Effector memory CD8-positive, alpha-beta T cell (primary cell): Measurements from ENCODE around the gene TMEM151B.

ENCODE experiments used
- ATAC-seq: fragments of 150-1000 bp; cut with Tn5 transposase; replicated peaks from 2 replicates; pipeline ENCODE4 v1.10.0; 2021; ENCODE audit warnings: mild to moderate bottlenecking, moderate library complexity
- DNase-seq, 3 experiments: peaks; one replicate each; pipeline ENCODE4 v3.0.0; 2021
- H3K27ac Mint-ChIP-seq, 2 donors: one replicate each; pipeline ENCODE4 v1.8.0; 2022; ENCODE audit warnings: mild to moderate bottlenecking in 2 of 2, mixed read lengths in 2 of 2, moderate library complexity in 2 of 2
- H3K27me3 Mint-ChIP-seq, 2 donors: one replicate each; pipeline ENCODE4 v1.8.0; 2022; ENCODE audit warnings: mixed read lengths in 2 of 2
- H3K36me3 Mint-ChIP-seq: one replicate; pipeline ENCODE4 v1.8.0; 2022; ENCODE audit warnings: mild to moderate bottlenecking, moderate library complexity, mixed read lengths; ENCODE audit not compliant: insufficient read depth
- H3K4me1 Mint-ChIP-seq, 2 donors: one replicate each; pipeline ENCODE4 v1.8.0; 2022; ENCODE audit warnings: low read depth in 2 of 2, mixed read lengths in 2 of 2
- H3K4me3 Mint-ChIP-seq, 2 donors: one replicate each; pipeline ENCODE4 v1.8.0; 2022; ENCODE audit warnings: mild to moderate bottlenecking in 2 of 2, mixed read lengths in 2 of 2, moderate library complexity in 2 of 2
- H3K9me3 Mint-ChIP-seq, 2 donors: one replicate each; pipeline ENCODE4 v1.8.0; 2022; ENCODE audit warnings: mixed read lengths in 2 of 2
- total RNA-seq, 9 experiments: gene quantifications; one replicate each; lab custom pipeline; 2026; lab: John Stamatoyannopoulos, UW

TMEM151B gene
- 0 to 0.13 (median 0) reads per million in 9 experiments for total RNA-seq

DNA sequence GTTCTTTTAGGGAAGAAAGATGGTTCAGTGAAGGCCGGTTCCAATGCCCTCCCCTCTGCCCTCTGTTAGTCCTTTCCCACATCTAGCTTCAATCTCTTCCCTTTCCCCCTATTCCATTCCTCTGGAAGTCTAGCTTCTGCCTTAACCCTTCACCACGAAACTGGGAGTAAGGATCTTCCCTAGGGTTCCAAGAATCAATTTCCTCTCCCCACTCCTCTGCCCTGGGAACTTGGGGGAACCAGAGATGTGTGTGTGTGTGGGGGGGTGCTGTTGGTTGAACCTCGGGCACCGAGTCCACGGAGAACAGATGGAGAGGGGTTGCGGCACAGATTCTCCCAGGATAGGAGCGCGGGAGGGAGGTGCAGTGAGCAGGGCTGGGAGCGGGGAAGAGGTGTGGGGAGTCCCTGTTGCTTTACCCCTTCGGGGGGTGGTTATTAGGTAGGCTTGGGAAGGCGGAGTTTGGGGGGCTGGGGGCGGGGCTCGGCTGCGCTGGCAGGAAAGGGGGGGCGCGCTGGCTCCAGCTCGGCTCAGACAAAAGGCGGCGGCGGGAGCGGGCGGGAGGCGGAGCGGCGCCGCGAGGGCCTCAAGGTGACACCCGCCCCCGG lies at the start of gene TMEM151B:
Gene TMEM151B, plus strand, starts transcription at position 530 of the 605 bp plus-strand sequence. CDS start 293 bp downstream, outside the sequence.
- no peak within 1 kb of the TSS for H3K27ac Mint-ChIP-seq
- peak within 1 kb of the TSS; percentile 75 to 77 for H3K4me3 Mint-ChIP-seq
- H3K4me1 Mint-ChIP-seq = peaks cover 13 to 16% of the 10 kb centered on the region in 2 donors
- peaks cover 11% of the 10 kb centered on the region for H3K36me3 Mint-ChIP-seq
- peaks cover 54 to 64% of the 10 kb centered on the region in 2 donors for H3K27me3 Mint-ChIP-seq
- no peak for ATAC-seq
- DNase-seq = no peak
- H3K9me3 Mint-ChIP-seq = no peaks in the 10 kb centered on the region

- no peak for DNase-seq
- ATAC-seq = no peak
- H3K4me1 Mint-ChIP-seq = peaks cover 15 to 25% of the 10 kb centered on the region in 2 donors
- no peak overlapping the region for H3K27ac Mint-ChIP-seq
- H3K27me3 Mint-ChIP-seq = peaks cover 12 to 35% of the 10 kb centered on the region in 2 donors
- H3K9me3 Mint-ChIP-seq = no peaks in the 10 kb centered on the region
- H3K36me3 Mint-ChIP-seq = no peaks in the 10 kb centered on the region
- peak overlapping the region in 1 of 2 donors; percentile 10 for H3K4me3 Mint-ChIP-seq
These were observed 49.3 kb upstream of the TMEM151B start for GRCh38 chr6:44220913-44221290.

DNA sequence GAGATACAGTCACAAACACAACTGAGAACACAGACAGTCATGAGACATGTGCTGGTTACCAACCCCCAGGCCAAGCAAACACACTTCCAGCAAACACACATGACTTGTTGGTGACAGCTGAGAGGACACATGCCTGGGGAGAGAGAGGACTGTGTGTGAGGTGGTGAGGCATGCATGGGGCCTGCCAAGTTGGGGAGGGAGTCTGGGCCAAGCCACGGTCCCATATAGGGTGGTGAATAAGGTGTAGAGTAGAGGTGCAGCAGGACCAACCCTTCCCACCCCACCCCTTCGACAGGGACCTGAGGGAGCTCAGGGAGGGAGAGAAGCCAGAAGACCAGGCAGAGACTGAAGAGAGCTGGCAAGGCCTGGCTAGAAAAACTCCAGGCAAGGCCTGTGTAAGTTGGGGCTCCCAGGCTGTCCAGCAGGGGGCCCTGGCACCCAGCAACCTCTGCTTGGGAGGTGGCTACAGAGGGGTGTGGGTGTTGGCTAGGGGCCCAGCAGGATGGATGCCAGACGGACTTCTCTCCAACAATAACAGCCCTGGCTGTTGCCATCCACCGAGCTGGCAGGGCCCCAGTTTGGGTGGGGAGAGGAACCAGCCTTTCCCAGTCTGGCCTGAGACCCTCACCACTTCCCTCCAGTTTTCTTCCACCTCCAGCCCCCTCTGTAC lies 48.8 kb upstream of the TMEM151B start:
- H3K9me3 Mint-ChIP-seq = no peaks in the 10 kb centered on the region

GRCh38 chr6:44221961-44222335 lies 48.3 kb upstream of the TMEM151B start:
- Mint-ChIP-seq H3K27me3 (peaks cover 7 to 24% of the 10 kb centered on the region in 2 donors), H3K36me3 (no peaks in the 10 kb centered on the region), H3K9me3 (no peaks in the 10 kb centered on the region), H3K27ac (peak overlapping the region in 1 of 2 donors; percentile 41), H3K4me1 (peaks cover 15 to 25% of the 10 kb centered on the region in 2 donors), H3K4me3 (peak overlapping the region in 1 of 2 donors; percentile 89)
- ATAC-seq (no peak), DNase-seq (no peak)

More for the DNA sequence above, 48.8 kb upstream of the TMEM151B start:
- Mint-ChIP-seq H3K4me1 (peaks cover 15 to 25% of the 10 kb centered on the region in 2 donors), H3K27me3 (peaks cover 12 to 29% of the 10 kb centered on the region in 2 donors), H3K27ac (peak overlapping the region in 1 of 2 donors; percentile 41), H3K36me3 (no peaks in the 10 kb centered on the region), H3K4me3 (peak overlapping the region in 1 of 2 donors; percentile 33)
- ATAC-seq (peak; percentile 66), DNase-seq (peak; percentile 68 to 71 (median 71))

DNA sequence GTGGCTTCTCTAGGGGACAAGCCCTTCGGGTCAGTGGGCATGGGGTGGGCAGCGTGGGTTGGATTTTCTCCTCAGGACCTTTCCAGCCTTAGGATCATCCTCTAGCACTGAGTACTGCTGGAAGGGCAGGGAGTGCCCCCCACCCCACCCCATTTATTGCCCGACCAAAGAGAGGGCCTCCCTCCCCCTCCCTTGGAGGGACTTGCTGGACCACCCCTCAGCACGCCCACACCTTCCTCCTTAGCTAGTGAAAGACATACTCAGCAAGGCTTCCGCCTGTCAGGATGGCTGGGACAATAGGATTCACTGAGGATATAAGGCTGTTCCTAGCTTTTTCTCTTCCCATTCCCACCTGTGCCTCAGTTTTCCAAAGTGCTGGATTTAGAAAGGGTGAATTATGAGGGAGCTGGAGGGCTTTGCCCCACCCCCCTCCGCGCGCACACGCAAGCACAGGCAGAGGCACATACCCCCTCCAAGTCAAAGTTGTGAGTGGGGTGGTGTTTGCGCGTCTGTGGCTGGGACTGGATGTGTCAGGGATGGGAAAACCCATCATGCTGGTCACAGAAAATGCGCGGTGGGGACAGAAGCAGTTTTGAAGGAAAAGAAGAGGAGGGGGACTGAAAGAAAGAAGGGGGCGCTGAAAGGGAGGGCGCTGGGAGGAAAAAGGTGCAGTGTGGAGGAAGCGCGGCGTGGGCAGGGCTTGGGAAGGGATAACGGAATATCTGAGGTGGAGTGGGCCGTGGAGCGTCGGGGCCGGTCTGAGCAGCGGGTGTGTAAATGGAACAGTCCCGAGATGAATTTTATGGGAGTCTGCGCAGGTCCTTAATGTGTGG lies 47.5 kb upstream of the TMEM151B start:
- H3K9me3 Mint-ChIP-seq = no peaks in the 10 kb centered on the region
- peaks cover 15 to 25% of the 10 kb centered on the region in 2 donors for H3K4me1 Mint-ChIP-seq
- peak overlapping the region; percentile 89 to 92 for H3K4me3 Mint-ChIP-seq
- DNase-seq (no peak), ATAC-seq (peak; percentile 3)
- H3K27ac Mint-ChIP-seq = peak overlapping the region in 1 of 2 donors; percentile 80
- H3K27me3 Mint-ChIP-seq = peaks cover 7 to 19% of the 10 kb centered on the region in 2 donors
- no peaks in the 10 kb centered on the region for H3K36me3 Mint-ChIP-seq

- H3K36me3 Mint-ChIP-seq = no peaks in the 10 kb centered on the region
- peaks cover 2 to 15% of the 10 kb centered on the region in 2 donors for H3K27me3 Mint-ChIP-seq
- peaks cover 15 to 22% of the 10 kb centered on the region in 2 donors for H3K4me1 Mint-ChIP-seq
- ATAC-seq (peak; percentile 79), DNase-seq (peak; percentile 73 to 77 (median 73))
- no peaks in the 10 kb centered on the region for H3K9me3 Mint-ChIP-seq
- H3K27ac Mint-ChIP-seq = peak within 1 kb of the TSS in 1 of 2 donors; percentile 80
- peak within 1 kb of the TSS; percentile 89 to 92 for H3K4me3 Mint-ChIP-seq
These were observed 46.8 kb upstream of the TMEM151B start, which contains the start of gene SLC29A1 for GRCh38 chr6:44223319-44224028. TSS of gene SLC29A1 (plus strand) at chr6:44223595. CDS start at chr6:44227314, 3,719 bp downstream.

- peak; percentile 4 for ATAC-seq
- H3K27ac Mint-ChIP-seq = peak overlapping the region in 1 of 2 donors; percentile 77
- H3K4me3 Mint-ChIP-seq = peak overlapping the region; percentile 89 to 92
- H3K36me3 Mint-ChIP-seq = no peaks in the 10 kb centered on the region
- no peaks in the 10 kb centered on the region for H3K9me3 Mint-ChIP-seq
- peaks cover 15 to 20% of the 10 kb centered on the region in 2 donors for H3K4me1 Mint-ChIP-seq
- peaks cover 0 to 7% of the 10 kb centered on the region in 2 donors for H3K27me3 Mint-ChIP-seq
- DNase-seq = no peak
These were observed 46.0 kb upstream of the TMEM151B start for GRCh38 chr6:44224029-44224964.

DNA sequence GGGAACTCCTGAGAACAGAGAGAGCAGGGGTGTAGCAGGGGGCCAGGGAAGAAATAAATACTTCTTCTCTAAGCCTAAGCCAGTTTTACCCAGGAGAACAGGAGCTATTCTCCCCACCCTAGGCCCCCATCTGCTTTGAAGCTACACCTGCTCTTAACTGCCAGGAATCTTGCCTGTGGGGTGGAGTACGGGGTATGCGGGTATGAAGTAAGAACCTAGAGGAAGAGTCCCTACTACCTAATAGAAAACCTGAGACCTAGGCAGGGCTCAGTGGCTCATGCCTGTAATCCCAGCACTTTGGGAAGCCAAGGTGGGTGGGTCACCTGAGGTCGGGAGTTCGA lies 45.3 kb upstream of the TMEM151B start:
- Mint-ChIP-seq H3K27ac (peak overlapping the region in 1 of 2 donors; percentile 77), H3K36me3 (no peaks in the 10 kb centered on the region), H3K9me3 (no peaks in the 10 kb centered on the region), H3K27me3 (peaks cover 0 to under 1% of the 10 kb centered on the region in 2 donors), H3K4me3 (no peak overlapping the region), H3K4me1 (peaks cover 15 to 20% of the 10 kb centered on the region in 2 donors)
- DNase-seq (no peak), ATAC-seq (no peak)

DNA sequence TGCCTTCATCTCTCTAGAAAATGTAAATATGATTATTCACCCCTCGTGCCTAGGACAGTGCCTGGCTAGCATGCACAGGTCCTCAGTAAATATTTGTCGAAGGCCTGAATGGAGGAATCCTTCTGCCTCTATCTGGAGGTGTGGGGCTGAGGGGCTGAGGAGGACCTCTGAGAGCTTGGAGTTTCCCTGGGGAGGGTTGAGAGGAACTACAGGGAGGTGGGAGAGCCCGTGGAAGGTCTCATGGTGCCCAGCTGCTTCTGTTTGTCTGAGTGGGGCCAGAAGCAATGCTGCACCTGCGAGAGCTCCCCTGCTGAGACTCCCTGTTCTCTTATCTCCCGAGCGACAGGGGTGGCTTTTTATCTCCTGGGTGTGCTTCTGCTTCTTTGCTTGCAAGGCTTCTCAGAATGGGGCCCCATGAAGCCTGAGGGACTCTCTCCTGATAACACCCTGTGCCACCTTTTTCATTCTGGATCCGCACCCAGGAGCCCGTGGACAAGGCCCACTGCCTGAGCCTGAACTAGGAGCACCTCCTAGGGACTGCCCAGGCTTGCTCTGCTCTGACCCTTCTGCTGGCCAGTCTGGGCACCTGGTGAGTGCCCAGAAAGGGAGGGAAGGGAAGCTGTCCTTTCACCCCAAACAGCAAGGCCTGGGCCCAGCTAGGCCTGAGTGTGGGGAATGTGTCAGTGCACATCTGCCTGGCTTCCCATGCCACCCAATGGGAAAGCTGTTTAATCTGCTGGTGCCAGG lies 44.5 kb upstream of the TMEM151B start:
- DNase-seq (no peak), ATAC-seq (no peak)
- no peaks in the 10 kb centered on the region for H3K27me3 Mint-ChIP-seq
- no peak overlapping the region for H3K27ac Mint-ChIP-seq
- no peaks in the 10 kb centered on the region for H3K9me3 Mint-ChIP-seq
- peaks cover 15 to 20% of the 10 kb centered on the region in 2 donors for H3K4me1 Mint-ChIP-seq
- no peak overlapping the region for H3K4me3 Mint-ChIP-seq
- H3K36me3 Mint-ChIP-seq = no peaks in the 10 kb centered on the region

DNA sequence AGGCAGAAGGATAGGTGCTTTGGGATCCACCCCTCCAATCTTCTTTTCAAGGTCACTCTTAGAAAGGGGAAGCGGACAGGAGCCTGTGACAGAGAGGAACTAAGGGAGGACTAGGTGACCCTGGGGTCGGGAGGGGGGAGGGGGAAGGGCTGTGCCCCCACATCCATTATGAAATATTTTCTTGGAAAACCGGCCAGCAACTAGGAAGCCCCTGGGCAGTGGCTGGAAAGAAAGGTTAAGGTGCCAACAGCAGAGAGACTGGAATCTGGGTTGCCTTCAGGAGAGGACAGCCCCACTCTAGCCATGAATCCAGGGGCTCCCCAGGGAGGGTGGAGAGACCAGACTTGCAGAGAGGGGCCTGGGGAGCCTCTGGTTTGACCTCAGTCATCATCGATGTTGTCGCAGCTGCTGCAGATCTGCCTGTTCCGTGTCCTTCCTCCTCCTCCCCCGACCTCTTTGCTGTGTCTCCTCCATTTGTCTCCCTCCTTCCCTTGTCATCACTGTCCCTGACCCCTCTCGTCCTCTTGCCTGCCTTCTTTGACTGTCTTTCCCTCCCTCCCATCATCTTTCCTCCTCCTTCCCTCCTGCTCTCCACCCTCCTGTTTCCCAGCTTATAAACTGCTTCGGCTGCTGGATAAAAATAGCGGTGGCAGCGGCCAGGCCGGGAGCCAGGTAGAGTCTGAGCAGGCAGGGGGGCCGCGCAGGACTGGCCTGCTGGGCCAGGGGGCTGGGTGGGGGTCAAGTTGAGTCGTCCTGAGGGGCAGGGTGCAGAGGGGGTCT lies 43.7 kb upstream of the TMEM151B start:
- no peaks in the 10 kb centered on the region for H3K36me3 Mint-ChIP-seq

More for the DNA sequence above, 43.7 kb upstream of the TMEM151B start:
- no peaks in the 10 kb centered on the region for H3K27me3 Mint-ChIP-seq
- ATAC-seq (no peak), DNase-seq (no peak)
- H3K4me3 Mint-ChIP-seq = no peak overlapping the region
- H3K4me1 Mint-ChIP-seq = peaks cover 15 to 19% of the 10 kb centered on the region in 2 donors
- no peaks in the 10 kb centered on the region for H3K9me3 Mint-ChIP-seq
- no peak overlapping the region for H3K27ac Mint-ChIP-seq
